ENCODE measurements around the gene NSDHL. TPM values are rescaled to one million over a fixed set of nuclear protein-coding genes. Genes with fewer than 3 reads are reported as not detected.

The NSDHL gene
- total RNA-seq, 2 donors from 2014 or later = 3.4 to 20.1 TPM

DNA sequence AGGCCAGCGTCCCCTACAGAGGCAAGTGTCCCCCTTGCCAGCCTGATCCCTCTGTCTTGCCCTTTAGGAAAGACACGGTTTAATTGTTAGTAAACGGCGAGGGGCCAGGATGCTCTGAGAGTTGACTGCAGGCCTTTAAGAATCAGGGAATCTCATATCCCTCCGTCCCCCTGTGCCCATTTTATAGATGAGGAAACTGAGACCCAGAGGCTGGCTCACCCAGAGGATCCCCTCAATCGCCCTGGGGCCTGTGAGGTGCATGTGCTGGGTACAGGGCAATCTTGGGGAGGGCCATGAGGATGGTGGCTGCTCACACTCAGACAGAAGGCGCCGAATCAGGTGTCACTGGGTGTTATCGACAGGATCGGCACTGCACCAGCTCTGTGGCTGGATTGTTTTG, 67.6 kb downstream of the NSDHL start:
- intact Hi-C loops (cut with DNase I) = no loop called here
- Histone ChIP-seq H3K36me3 (replicated peaks in 1 of 2; ENCODE audit: insufficient read depth in 1 of 2, low read depth in 2 of 2) (no peaks in the 10 kb centered on the region), H3K4me3 (no peak overlapping the region), H3K9me3 (no peaks in the 10 kb centered on the region), H3K4me1 (peaks cover 4% of the 10 kb centered on the region), H3K27ac (no peak overlapping the region), H3K27me3 (no peaks in the 10 kb centered on the region)
- WGBS, 2 donors = 44 to 52% methylated on average over 5 to 10 of the region's 10 CpGs
- TF ChIP-seq, protein P1, sequence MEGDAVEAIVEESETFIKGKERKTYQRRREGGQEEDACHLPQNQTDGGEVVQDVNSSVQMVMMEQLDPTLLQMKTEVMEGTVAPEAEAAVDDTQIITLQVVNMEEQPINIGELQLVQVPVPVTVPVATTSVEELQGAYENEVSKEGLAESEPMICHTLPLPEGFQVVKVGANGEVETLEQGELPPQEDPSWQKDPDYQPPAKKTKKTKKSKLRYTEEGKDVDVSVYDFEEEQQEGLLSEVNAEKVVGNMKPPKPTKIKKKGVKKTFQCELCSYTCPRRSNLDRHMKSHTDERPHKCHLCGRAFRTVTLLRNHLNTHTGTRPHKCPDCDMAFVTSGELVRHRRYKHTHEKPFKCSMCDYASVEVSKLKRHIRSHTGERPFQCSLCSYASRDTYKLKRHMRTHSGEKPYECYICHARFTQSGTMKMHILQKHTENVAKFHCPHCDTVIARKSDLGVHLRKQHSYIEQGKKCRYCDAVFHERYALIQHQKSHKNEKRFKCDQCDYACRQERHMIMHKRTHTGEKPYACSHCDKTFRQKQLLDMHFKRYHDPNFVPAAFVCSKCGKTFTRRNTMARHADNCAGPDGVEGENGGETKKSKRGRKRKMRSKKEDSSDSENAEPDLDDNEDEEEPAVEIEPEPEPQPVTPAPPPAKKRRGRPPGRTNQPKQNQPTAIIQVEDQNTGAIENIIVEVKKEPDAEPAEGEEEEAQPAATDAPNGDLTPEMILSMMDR (IDR thresholded peaks at IDR 0.05) = no peak
- no peak for TF ChIP-seq POLR2A (IDR thresholded peaks at IDR 0.05)
- no peak for DNase-seq
- no peak for ATAC-seq

DNA sequence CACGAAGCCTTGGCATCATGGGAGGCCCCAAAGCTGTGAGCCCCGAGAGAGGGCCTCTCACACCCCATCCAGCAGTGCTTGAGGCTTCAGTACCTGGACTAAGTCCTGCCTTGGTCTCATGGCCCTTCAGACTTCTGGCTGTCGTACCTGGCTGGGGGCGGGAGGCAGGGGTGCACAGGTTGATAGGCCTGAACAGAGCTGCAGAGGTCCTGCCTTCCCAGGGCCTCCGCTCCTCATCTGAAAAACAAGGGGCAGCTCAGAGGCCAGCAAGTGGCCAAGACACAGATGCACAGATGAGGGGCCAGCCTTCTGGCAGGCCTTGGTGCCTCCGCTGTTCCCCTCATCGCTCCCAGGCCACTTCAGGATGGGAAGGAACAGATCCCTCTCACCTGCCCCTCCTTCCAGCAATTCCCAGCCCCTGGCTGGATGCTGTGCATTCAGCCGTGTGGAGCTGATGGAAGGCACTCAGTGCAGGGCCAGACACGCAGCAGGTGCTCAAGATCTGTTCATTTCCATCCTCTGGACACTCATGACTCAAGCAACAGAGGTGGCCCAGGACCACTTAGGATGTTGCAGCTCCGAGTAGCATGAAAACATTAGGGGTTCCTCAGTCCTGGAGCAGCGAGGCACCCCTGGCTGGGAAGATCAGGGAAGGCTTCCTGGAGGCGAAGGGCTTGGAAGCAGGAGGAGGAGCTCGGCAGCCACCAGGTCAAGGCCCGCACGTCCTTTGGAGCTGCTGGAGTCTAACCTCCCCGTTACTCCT, 68.4 kb downstream of the NSDHL start:
- WGBS, 2 donors = 86 to 97% methylated on average over 7 to 9 of the region's 16 CpGs

DNA sequence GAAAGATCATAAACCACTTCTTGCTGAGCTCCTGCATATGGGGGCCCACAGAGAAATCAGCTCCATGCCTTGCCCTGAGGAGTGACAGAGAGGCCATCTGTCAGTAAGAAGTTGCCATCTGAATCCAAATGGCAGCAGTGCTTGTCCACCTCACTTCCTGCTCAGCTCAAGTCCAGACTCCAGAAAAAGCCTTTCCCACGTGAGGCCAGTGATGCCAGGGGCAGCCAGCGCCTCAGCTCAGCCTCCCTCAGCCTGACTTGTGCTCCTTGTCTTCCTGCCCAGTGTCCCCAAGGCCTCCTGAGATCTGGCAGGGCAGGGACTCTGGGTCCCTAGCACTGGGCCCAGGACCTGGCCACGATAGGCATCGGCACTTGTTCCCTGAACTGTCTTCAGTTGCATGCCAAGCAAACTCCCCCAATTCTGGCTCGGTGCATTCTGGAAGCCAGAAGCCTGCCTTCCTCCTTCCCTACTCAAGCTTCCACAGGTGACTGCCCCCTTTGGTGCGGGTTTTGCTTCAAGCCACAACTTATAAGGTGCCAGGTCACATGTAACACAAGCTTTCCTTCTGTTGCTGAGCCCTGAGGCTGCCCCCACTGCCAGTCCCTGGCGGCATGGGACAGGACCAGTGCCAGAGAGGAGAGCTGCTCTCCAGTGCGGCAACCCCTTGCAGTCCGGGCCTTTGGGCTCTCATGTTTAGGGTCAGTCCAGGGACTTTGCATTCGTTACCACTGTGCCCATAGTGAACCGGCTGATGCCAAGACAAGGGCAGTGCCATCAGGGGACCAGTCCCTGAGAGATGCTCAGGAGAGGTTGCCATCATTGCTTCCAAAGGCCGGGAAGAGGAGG, 69.2 kb downstream of the NSDHL start:
- Histone ChIP-seq H3K27ac (no peak overlapping the region), H3K9me3 (no peaks in the 10 kb centered on the region), H3K4me3 (no peak overlapping the region), H3K27me3 (no peaks in the 10 kb centered on the region), H3K36me3 (replicated peaks in 1 of 2; ENCODE audit: insufficient read depth in 1 of 2, low read depth in 2 of 2) (no peaks in the 10 kb centered on the region), H3K4me1 (peaks cover 4% of the 10 kb centered on the region)
- intact Hi-C loops (cut with DNase I) = no loop called here
- 76 to 100% methylated on average over 1 to 8 of the region's 12 CpGs for WGBS, 2 donors
- DNase-seq (no peak), ATAC-seq (no peak)
- TF ChIP-seq, protein P1 (IDR thresholded peaks at IDR 0.05) = no peak
- TF ChIP-seq POLR2A (IDR thresholded peaks at IDR 0.05) = no peak

More for the DNA sequence above, 68.4 kb downstream of the NSDHL start:
- Histone ChIP-seq H3K4me3 (no peak overlapping the region), H3K27me3 (no peaks in the 10 kb centered on the region), H3K9me3 (no peaks in the 10 kb centered on the region), H3K27ac (no peak overlapping the region), H3K4me1 (peaks cover 4% of the 10 kb centered on the region), H3K36me3 (replicated peaks in 1 of 2; ENCODE audit: insufficient read depth in 1 of 2, low read depth in 2 of 2) (no peaks in the 10 kb centered on the region)
- no peak for DNase-seq
- intact Hi-C loops (cut with DNase I) = no loop called here
- TF ChIP-seq, protein P1 (IDR thresholded peaks at IDR 0.05) = no peak
- no peak for TF ChIP-seq POLR2A (IDR thresholded peaks at IDR 0.05)
- no peak for ATAC-seq

DNA sequence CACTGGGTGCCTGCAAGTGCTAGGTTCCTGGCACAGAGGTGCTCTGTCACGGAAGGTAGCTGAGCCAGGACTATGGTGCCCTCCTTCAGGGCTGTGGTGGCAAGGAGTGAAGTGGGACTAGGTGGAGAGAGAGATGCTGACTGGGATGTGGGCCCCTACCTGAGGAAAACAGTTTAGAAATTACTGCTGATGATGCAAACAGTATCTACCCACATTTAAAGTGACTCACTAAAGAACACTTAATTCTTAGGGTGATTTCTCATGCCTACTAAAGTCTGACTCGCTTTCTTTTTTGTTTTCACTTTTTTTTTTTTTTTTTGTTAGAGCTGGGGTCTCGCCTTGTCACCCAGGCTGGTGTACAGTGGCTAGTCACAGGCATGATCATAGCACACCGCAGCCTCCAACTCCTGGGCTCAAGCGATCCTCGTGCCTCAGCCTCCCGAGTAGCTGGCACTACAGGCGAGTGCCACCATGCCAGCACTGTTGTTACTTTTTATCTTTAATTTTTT, 70.1 kb downstream of the NSDHL start:
- intact Hi-C loops (cut with DNase I) = no loop called here
- Histone ChIP-seq H3K27me3 (no peaks in the 10 kb centered on the region), H3K36me3 (replicated peaks in 1 of 2; ENCODE audit: insufficient read depth in 1 of 2, low read depth in 2 of 2) (no peaks in the 10 kb centered on the region), H3K9me3 (no peaks in the 10 kb centered on the region), H3K27ac (no peak overlapping the region), H3K4me1 (peaks cover 4% of the 10 kb centered on the region), H3K4me3 (no peak overlapping the region)
- 85 to 94% methylated on average over 7 of the region's 8 CpGs for WGBS, 2 donors
- no peak for ATAC-seq
- TF ChIP-seq, protein P1 (IDR thresholded peaks at IDR 0.05) = no peak
- no peak for TF ChIP-seq POLR2A (IDR thresholded peaks at IDR 0.05)
- no peak for DNase-seq
